ENCODE data around the gene LRBA. TPM values are rescaled to one million over a fixed set of nuclear protein-coding genes. Genes with fewer than 3 reads are reported as not detected.
"Not testable (repeated sequence)": the region's sequence is repeated elsewhere in the genome, so short reads cannot be mapped to it uniquely, and the experiment has no call there.

Gene LRBA
- polyA plus RNA-seq, 1 of the 3 experiments (the other 2 are of a cell fraction), result 11.4 TPM

- no peaks in the 10 kb centered on the region for H3K27me3 ChIP-seq (ENCODE audit: insufficient read depth)
- no peak overlapping the region for H2AFZ ChIP-seq (ENCODE audit: low read depth)
- no peak overlapping the region for H3K27ac ChIP-seq (ENCODE audit: low read depth in 2 of 2, low read length in 1 of 2)
- no peaks in the 10 kb centered on the region for H3K36me3 ChIP-seq (replicated peaks in 1 of 2; ENCODE audit: control insufficient read depth in 1 of 2, insufficient read depth in 2 of 2, low read length in 1 of 2)
- peaks cover 10% of the 10 kb centered on the region for H3F3A ChIP-seq (replicated peaks; ENCODE audit: insufficient read depth)
- WGBS (ENCODE audit: low lambda C conversion rate), result 96% methylated on average over 4 of the region's 4 CpGs
- no peaks in the 10 kb centered on the region for H3K79me2 ChIP-seq (ENCODE audit: insufficient read depth)
- no peaks in the 10 kb centered on the region for H4K20me1 ChIP-seq (ENCODE audit: insufficient read depth)
- H3K4me3 ChIP-seq (ENCODE audit: low read depth in 2 of 2, low read length in 1 of 2), result no peak overlapping the region
- H3K9me2 ChIP-seq, result no peaks in the 10 kb centered on the region
- peaks cover 3 to 6% of the 10 kb centered on the region in 2 experiments; a peak in 2 of 4 replicates for H3K4me1 ChIP-seq (ENCODE audit: control insufficient read depth in 1 of 2, insufficient read depth in 2 of 2, low read depth in 1 of 2, low read length in 1 of 2)
- ChIA-PET CTCF (no interaction called here), POLR2A (no interaction called here)
- TF ChIP-seq EZH2phosphoT487 (IDR thresholded peaks at IDR 0.05; ENCODE audit: borderline replicate concordance, low read depth) (no peak), GATA2 (CRISPR knock-in tag; IDR thresholded peaks at IDR 0.05) (no peak), RCOR1 (IDR thresholded peaks at IDR 0.05; ENCODE audit: low read length) (no peak)
- TF ChIP-seq, protein P1, sequence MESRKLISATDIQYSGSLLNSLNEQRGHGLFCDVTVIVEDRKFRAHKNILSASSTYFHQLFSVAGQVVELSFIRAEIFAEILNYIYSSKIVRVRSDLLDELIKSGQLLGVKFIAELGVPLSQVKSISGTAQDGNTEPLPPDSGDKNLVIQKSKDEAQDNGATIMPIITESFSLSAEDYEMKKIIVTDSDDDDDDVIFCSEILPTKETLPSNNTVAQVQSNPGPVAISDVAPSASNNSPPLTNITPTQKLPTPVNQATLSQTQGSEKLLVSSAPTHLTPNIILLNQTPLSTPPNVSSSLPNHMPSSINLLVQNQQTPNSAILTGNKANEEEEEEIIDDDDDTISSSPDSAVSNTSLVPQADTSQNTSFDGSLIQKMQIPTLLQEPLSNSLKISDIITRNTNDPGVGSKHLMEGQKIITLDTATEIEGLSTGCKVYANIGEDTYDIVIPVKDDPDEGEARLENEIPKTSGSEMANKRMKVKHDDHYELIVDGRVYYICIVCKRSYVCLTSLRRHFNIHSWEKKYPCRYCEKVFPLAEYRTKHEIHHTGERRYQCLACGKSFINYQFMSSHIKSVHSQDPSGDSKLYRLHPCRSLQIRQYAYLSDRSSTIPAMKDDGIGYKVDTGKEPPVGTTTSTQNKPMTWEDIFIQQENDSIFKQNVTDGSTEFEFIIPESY (IDR thresholded peaks at IDR 0.05; ENCODE audit: borderline replicate concordance, low read depth), result no peak
- no peak for DNase-seq
- no peak overlapping the region for H3K9ac ChIP-seq
- H3K4me2 ChIP-seq, result no peak overlapping the region
- no peaks in the 10 kb centered on the region for H3K9me3 ChIP-seq
Measured at GRCh38 chr4:150387981-150388380, 627.1 kb downstream of the LRBA start.

GRCh38 chr4:150386415-150386814 lies 628.7 kb downstream of the LRBA start:
- H2AFZ ChIP-seq (ENCODE audit: low read depth); H3K27me3 ChIP-seq (ENCODE audit: insufficient read depth); POLR2A ChIA-PET; H3K9ac ChIP-seq; H3K4me3 ChIP-seq (ENCODE audit: low read depth in 2 of 2, low read length in 1 of 2); H3K4me2 ChIP-seq; H4K20me1 ChIP-seq (ENCODE audit: insufficient read depth); H3K9me3 ChIP-seq; H3K9me2 ChIP-seq; H3K27ac ChIP-seq (ENCODE audit: low read depth in 2 of 2, low read length in 1 of 2); H3K4me1 ChIP-seq (ENCODE audit: control insufficient read depth in 1 of 2, insufficient read depth in 2 of 2, low read depth in 1 of 2, low read length in 1 of 2); H3K36me3 ChIP-seq (replicated peaks in 1 of 2; ENCODE audit: control insufficient read depth in 1 of 2, insufficient read depth in 2 of 2, low read length in 1 of 2); DNase-seq; H3K79me2 ChIP-seq (ENCODE audit: insufficient read depth): not testable (repeated sequence)
- CTCF ChIA-PET, result interaction anchor here (0.7 to 1.2 kb wide), 2 partner anchors 10 to 13 kb away, joined by 3 read pairs; no protein-coding TSS in a partner anchor
- peaks cover 10% of the 10 kb centered on the region for H3F3A ChIP-seq (replicated peaks; ENCODE audit: insufficient read depth)
- WGBS (ENCODE audit: low lambda C conversion rate), result 96% methylated on average over 2 of the region's 2 CpGs

GRCh38 chr4:150385606-150386005 lies 629.5 kb downstream of the LRBA start:
- Histone ChIP-seq H3K4me2 (no peak overlapping the region), H3K9me3 (no peaks in the 10 kb centered on the region), H3K79me2 (ENCODE audit: insufficient read depth) (no peaks in the 10 kb centered on the region), H2AFZ (ENCODE audit: low read depth) (0 out of 2 replicates have a peak overlapping the region, but pooled peaks have one; percentile 3), H3K9me2 (no peaks in the 10 kb centered on the region), H3F3A (replicated peaks; ENCODE audit: insufficient read depth) (peaks cover 10% of the 10 kb centered on the region), H3K4me3 (ENCODE audit: low read depth in 2 of 2, low read length in 1 of 2) (no peak overlapping the region), H3K36me3 (replicated peaks in 1 of 2; ENCODE audit: control insufficient read depth in 1 of 2, insufficient read depth in 2 of 2, low read length in 1 of 2) (no peaks in the 10 kb centered on the region), H3K27ac (ENCODE audit: low read depth in 2 of 2, low read length in 1 of 2) (peak overlapping the region; percentile 15 to 41; a peak in 2 of 4 replicates), H4K20me1 (ENCODE audit: insufficient read depth) (no peaks in the 10 kb centered on the region), H3K9ac (no peak overlapping the region), H3K27me3 (ENCODE audit: insufficient read depth) (no peaks in the 10 kb centered on the region), H3K4me1 (ENCODE audit: control insufficient read depth in 1 of 2, insufficient read depth in 2 of 2, low read depth in 1 of 2, low read length in 1 of 2) (peaks cover 3 to 6% of the 10 kb centered on the region in 2 experiments; a peak in 2 of 4 replicates)
- WGBS (ENCODE audit: low lambda C conversion rate), result 64% methylated on average over 2 of the region's 2 CpGs
- DNase-seq, result no peak
- CTCF ChIA-PET, result interaction anchor here (1.2 kb wide), 1 partner anchor 14 kb away, joined by 3 read pairs; no protein-coding TSS in a partner anchor
- POLR2A ChIA-PET, result no interaction called here
- no peak for TF ChIP-seq SMC3 (IDR thresholded peaks at IDR 0.05; ENCODE audit: low read depth, low read length)
- no peak for TF ChIP-seq NFIC (IDR thresholded peaks at IDR 0.05; ENCODE audit: borderline replicate concordance)
- no peak for TF ChIP-seq CTCF (IDR thresholded peaks at IDR 0.05)
- TF ChIP-seq MXI1 (IDR thresholded peaks at IDR 0.05; ENCODE audit: low read depth, low read length), result no peak
- TF ChIP-seq RAD21 (IDR thresholded peaks at IDR 0.05; ENCODE audit: low read length), result no peak
- TF ChIP-seq SIN3A (IDR thresholded peaks at IDR 0.05; ENCODE audit: borderline replicate concordance, low read depth, low read length), result no peak

Data from SK-N-SH (cell line).